ENCODE results near the gene HSF2. TPM values are rescaled to one million over a fixed set of nuclear protein-coding genes. Genes with fewer than 3 reads are reported as not detected.
"Not testable (repeated sequence)": the region's sequence is repeated elsewhere in the genome, so short reads cannot be mapped to it uniquely, and the experiment has no call there.

Gene HSF2
- total RNA-seq, 2 experiments from 2014 or later: 16.0 to 18.5 TPM

GRCh38 chr6:122426597-122426996 is 27.1 kb downstream of the HSF2 start:
- H3K27ac Mint-ChIP-seq: no peak overlapping the region
- CTCF ChIA-PET: interaction anchor here (0.8 to 1.2 kb wide), 2 partner anchors 45 to 104 kb away, joined by 3 to 4 read pairs; no protein-coding TSS in a partner anchor
- no peak for DNase-seq
- H3K9me3 Mint-ChIP-seq: no peaks in the 10 kb centered on the region
- peaks cover 46% of the 10 kb centered on the region for H3K36me3 Mint-ChIP-seq
- H3K4me3 Mint-ChIP-seq: no peak overlapping the region
- H3K4me1 Mint-ChIP-seq (ENCODE audit: low read depth): peaks cover 12% of the 10 kb centered on the region
- POLR2A ChIA-PET: no interaction called here
- intact Hi-C loops (cut with micrococcal nuclease): no loop called here
- H3K27me3 Mint-ChIP-seq: no peaks in the 10 kb centered on the region

- CTCF ChIA-PET: interaction anchor here (1.3 kb wide), 1 partner anchor 30 kb away, joined by 3 read pairs; the partner anchor contains the start of gene HSF2
- H3K27ac Mint-ChIP-seq: no peak overlapping the region
Observed at GRCh38 chr6:122428781-122429180, 29.3 kb downstream of the HSF2 start.

GRCh38 chr6:122429323-122429722 is 29.9 kb downstream of the HSF2 start:
- intact Hi-C loops (cut with micrococcal nuclease): no loop called here
- ChIA-PET CTCF (no interaction called here), POLR2A (no interaction called here)
- Mint-ChIP-seq H3K9me3 (no peaks in the 10 kb centered on the region), H3K4me3 (no peak overlapping the region), H3K36me3 (peaks cover 45% of the 10 kb centered on the region), H3K4me1 (ENCODE audit: low read depth) (peaks cover 16% of the 10 kb centered on the region), H3K27ac (no peak overlapping the region), H3K27me3 (no peaks in the 10 kb centered on the region)
- DNase-seq: no peak

More at GRCh38 chr6:122428781-122429180, 29.3 kb downstream of the HSF2 start:
- no peak for DNase-seq
- intact Hi-C loops (cut with micrococcal nuclease): no loop called here
- POLR2A ChIA-PET: no interaction called here
- Mint-ChIP-seq H3K4me1 (ENCODE audit: low read depth) (peaks cover 16% of the 10 kb centered on the region), H3K4me3 (no peak overlapping the region), H3K9me3 (no peaks in the 10 kb centered on the region), H3K27me3 (no peaks in the 10 kb centered on the region), H3K36me3 (peaks cover 47% of the 10 kb centered on the region)

GRCh38 chr6:122431780-122432179 is 32.3 kb downstream of the HSF2 start:
- CTCF ChIA-PET: interaction anchor here (0.8 to 1.6 kb wide), 4 partner anchors 9 to 98 kb away, joined by 3 to 4 read pairs (median 3); no protein-coding TSS in a partner anchor
- H3K27me3 Mint-ChIP-seq: no peaks in the 10 kb centered on the region
- intact Hi-C loops (cut with micrococcal nuclease): loop anchor here (1.0 to 2.0 kb wide), 3 partner anchors 8 to 39 kb away; partner anchors contain the start of genes HSF2 and SERINC1

GRCh38 chr6:122432816-122433215 is 33.4 kb downstream of the HSF2 start:
- Mint-ChIP-seq H3K9me3 (no peaks in the 10 kb centered on the region), H3K4me3 (no peak overlapping the region), H3K36me3 (peaks cover 35% of the 10 kb centered on the region), H3K27ac (no peak overlapping the region), H3K27me3 (no peaks in the 10 kb centered on the region), H3K4me1 (ENCODE audit: low read depth) (peaks cover 16% of the 10 kb centered on the region)
- intact Hi-C loops (cut with micrococcal nuclease): loop anchor here (1.0 to 2.0 kb wide), 3 partner anchors 10 to 38 kb away; partner anchors contain the start of genes HSF2 and SERINC1
- no peak for DNase-seq
- ChIA-PET POLR2A (no interaction called here), CTCF (interaction anchor here (1.2 to 1.6 kb wide), 2 partner anchors 51 to 97 kb away, joined by 3 to 4 read pairs; no protein-coding TSS in a partner anchor)

More at GRCh38 chr6:122431780-122432179, 32.3 kb downstream of the HSF2 start:
- Mint-ChIP-seq H3K36me3 (peaks cover 36% of the 10 kb centered on the region), H3K4me1 (ENCODE audit: low read depth) (peaks cover 16% of the 10 kb centered on the region), H3K27ac (no peak overlapping the region), H3K9me3 (no peaks in the 10 kb centered on the region), H3K4me3 (no peak overlapping the region)
- no peak for DNase-seq
- POLR2A ChIA-PET: no interaction called here

GRCh38 chr6:122438975-122439374 is 39.5 kb downstream of the HSF2 start:
- CTCF ChIA-PET: no interaction called here
- H3K4me3 Mint-ChIP-seq: no peak overlapping the region

GRCh38 chr6:122445274-122445673 is 45.8 kb downstream of the HSF2 start:
- peaks cover 45% of the 10 kb centered on the region for H3K36me3 Mint-ChIP-seq
- CTCF ChIA-PET: no interaction called here
- intact Hi-C loops (cut with micrococcal nuclease): no loop called here

More at GRCh38 chr6:122438975-122439374, 39.5 kb downstream of the HSF2 start:
- POLR2A ChIA-PET: no interaction called here
- Mint-ChIP-seq H3K36me3 (peaks cover 59% of the 10 kb centered on the region), H3K27ac (no peak overlapping the region), H3K4me1 (ENCODE audit: low read depth) (no peaks in the 10 kb centered on the region), H3K27me3 (no peaks in the 10 kb centered on the region), H3K9me3 (peaks cover 25% of the 10 kb centered on the region)
- intact Hi-C loops (cut with micrococcal nuclease): no loop called here
- no peak for DNase-seq

GRCh38 chr6:122449069-122449468 is 49.6 kb downstream of the HSF2 start:
- Mint-ChIP-seq H3K36me3 (peaks cover 42% of the 10 kb centered on the region), H3K27ac (peak overlapping the region; percentile 5)

More at GRCh38 chr6:122445274-122445673, 45.8 kb downstream of the HSF2 start:
- peaks cover 21% of the 10 kb centered on the region for H3K4me1 Mint-ChIP-seq (ENCODE audit: low read depth)
- POLR2A ChIA-PET: no interaction called here
- DNase-seq: no peak
- H3K9me3 Mint-ChIP-seq: peaks cover 6% of the 10 kb centered on the region
- H3K4me3 Mint-ChIP-seq: no peak overlapping the region
- no peaks in the 10 kb centered on the region for H3K27me3 Mint-ChIP-seq
- H3K27ac Mint-ChIP-seq: no peak overlapping the region

GRCh38 chr6:122452509-122452908 is 53.1 kb downstream of the HSF2 start:
- peaks cover 44% of the 10 kb centered on the region for H3K36me3 Mint-ChIP-seq
- POLR2A ChIA-PET: no interaction called here
- peaks cover 34% of the 10 kb centered on the region for H3K4me1 Mint-ChIP-seq (ENCODE audit: low read depth)

More at GRCh38 chr6:122449069-122449468, 49.6 kb downstream of the HSF2 start:
- Mint-ChIP-seq H3K4me1 (ENCODE audit: low read depth) (peaks cover 29% of the 10 kb centered on the region), H3K27me3 (no peaks in the 10 kb centered on the region), H3K4me3 (no peak overlapping the region), H3K9me3 (no peaks in the 10 kb centered on the region)
- intact Hi-C loops (cut with micrococcal nuclease): no loop called here
- CTCF ChIA-PET: no interaction called here
- DNase-seq: no peak
- POLR2A ChIA-PET: interaction anchor here (0.6 kb wide), 1 partner anchor 22 kb away, joined by 3 read pairs; no protein-coding TSS in a partner anchor

GRCh38 chr6:122454673-122455072 is 55.2 kb downstream of the HSF2 start:
- DNase-seq: no peak
- Mint-ChIP-seq H3K27ac (peak overlapping the region; percentile 21), H3K4me1 (ENCODE audit: low read depth) (peaks cover 45% of the 10 kb centered on the region), H3K27me3 (no peaks in the 10 kb centered on the region), H3K9me3 (no peaks in the 10 kb centered on the region), H3K4me3 (no peak overlapping the region), H3K36me3 (peaks cover 41% of the 10 kb centered on the region)
- ChIA-PET CTCF (no interaction called here), POLR2A (no interaction called here)
- intact Hi-C loops (cut with micrococcal nuclease): no loop called here

More at GRCh38 chr6:122452509-122452908, 53.1 kb downstream of the HSF2 start:
- no peak overlapping the region for H3K4me3 Mint-ChIP-seq
- H3K27me3 Mint-ChIP-seq: no peaks in the 10 kb centered on the region
- H3K9me3 Mint-ChIP-seq: no peaks in the 10 kb centered on the region
- CTCF ChIA-PET: no interaction called here
- intact Hi-C loops (cut with micrococcal nuclease): no loop called here
- H3K27ac Mint-ChIP-seq: no peak overlapping the region
- no peak for DNase-seq

GRCh38 chr6:122455116-122455515 is 55.7 kb downstream of the HSF2 start:
- DNase-seq; H3K4me3 Mint-ChIP-seq; POLR2A ChIA-PET; H3K27me3 Mint-ChIP-seq; intact Hi-C loops (cut with micrococcal nuclease); H3K9me3 Mint-ChIP-seq; CTCF ChIA-PET: not testable (repeated sequence)
- H3K27ac Mint-ChIP-seq: peak overlapping the region; percentile 14
- H3K36me3 Mint-ChIP-seq: peaks cover 41% of the 10 kb centered on the region
- peaks cover 45% of the 10 kb centered on the region for H3K4me1 Mint-ChIP-seq (ENCODE audit: low read depth)

GRCh38 chr6:122458087-122458486 is 58.6 kb downstream of the HSF2 start:
- POLR2A ChIA-PET: no interaction called here
- intact Hi-C loops (cut with micrococcal nuclease): no loop called here
- no peak for DNase-seq
- Mint-ChIP-seq H3K27ac (peak overlapping the region; percentile 72), H3K4me1 (ENCODE audit: low read depth) (peaks cover 69% of the 10 kb centered on the region), H3K4me3 (no peak overlapping the region), H3K9me3 (no peaks in the 10 kb centered on the region), H3K36me3 (peaks cover 27% of the 10 kb centered on the region), H3K27me3 (no peaks in the 10 kb centered on the region)
- CTCF ChIA-PET: no interaction called here

- intact Hi-C loops (cut with micrococcal nuclease): no loop called here
- Mint-ChIP-seq H3K27me3 (no peaks in the 10 kb centered on the region), H3K4me3 (no peak overlapping the region), H3K27ac (peak overlapping the region; percentile 59), H3K36me3 (peaks cover 28% of the 10 kb centered on the region), H3K4me1 (ENCODE audit: low read depth) (peaks cover 73% of the 10 kb centered on the region), H3K9me3 (no peaks in the 10 kb centered on the region)
- DNase-seq: no peak
- CTCF ChIA-PET: no interaction called here
- POLR2A ChIA-PET: interaction anchor here (1.6 kb wide), 1 partner anchor 12 kb away, joined by 5 read pairs; no protein-coding TSS in a partner anchor
Observed at GRCh38 chr6:122459240-122459639, 59.8 kb downstream of the HSF2 start.
